GM18507 (cell line): ENCODE results near the gene PRKCE.
A peak's percentile ranks its signal among the peaks of the same experiment; 100 is the strongest.

Experiments used
- DNase-seq: peaks from one replicate; pipeline ENCODE4 v3.0.0; 2011; ENCODE audit warnings: low read depth; ENCODE audit not compliant: insufficient read length; ENCODE audit errors: extremely low spot score
- FAIRE-seq: peaks from 2 replicates; lab custom pipeline; 2011; peaks lifted over from hg19 to GRCh38; lab: Jason Lieb, UNC

The PRKCE gene

DNA sequence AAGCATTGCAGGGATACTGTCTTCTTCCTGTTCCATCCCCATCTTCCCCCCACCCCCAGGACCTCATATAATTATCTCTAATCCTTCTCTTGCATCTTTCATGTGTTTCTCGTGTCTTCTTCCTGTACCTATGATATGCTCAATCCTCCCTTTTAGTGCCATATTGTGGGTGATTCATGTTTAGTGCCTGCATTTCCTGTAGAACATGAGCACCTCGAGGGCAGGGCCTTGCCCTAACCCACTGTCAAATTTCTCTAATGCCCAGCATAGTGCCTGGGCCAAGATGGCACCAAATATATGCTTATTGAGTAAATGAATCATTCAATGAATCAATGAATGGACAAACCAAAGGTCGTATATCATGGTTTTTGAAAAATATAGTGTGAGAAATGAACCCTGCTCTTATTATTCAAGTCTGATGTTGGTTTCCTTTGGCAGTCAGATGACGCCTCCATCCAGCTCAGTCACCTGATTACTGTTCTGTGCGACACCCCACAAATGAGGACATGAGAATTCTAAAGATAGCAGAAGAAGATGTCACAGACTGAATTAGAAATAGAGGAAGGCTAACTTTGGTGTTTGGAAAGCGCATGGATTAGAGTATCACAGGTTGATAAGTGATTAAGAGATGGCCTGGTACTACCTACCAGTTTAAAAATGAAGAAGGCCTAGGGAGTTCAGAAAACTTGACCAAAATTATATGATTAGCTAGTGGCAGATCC, 278.4 kb downstream of the PRKCE start:
- DNase-seq (no peak), FAIRE-seq (no peak)

DNA sequence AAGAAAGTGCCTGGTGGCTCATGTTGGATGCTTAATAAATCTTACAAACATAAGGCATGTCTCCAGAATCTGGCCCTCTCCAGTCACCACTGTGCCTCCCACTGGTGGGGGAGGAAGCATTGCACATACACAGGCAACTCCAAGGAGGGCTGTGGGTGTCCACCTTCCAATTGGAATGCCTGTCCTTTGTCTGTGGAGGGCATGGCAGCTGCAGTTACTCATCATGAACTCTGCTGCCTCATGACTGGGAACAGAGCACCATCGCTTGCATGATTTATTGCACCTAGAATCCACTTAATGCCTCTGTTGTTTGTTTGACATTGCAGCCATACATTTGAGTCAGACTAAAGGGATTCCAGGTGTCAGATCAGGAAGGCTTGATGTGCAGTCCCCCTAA, 278.9 kb downstream of the PRKCE start:
- FAIRE-seq: no peak
- no peak for DNase-seq

DNA sequence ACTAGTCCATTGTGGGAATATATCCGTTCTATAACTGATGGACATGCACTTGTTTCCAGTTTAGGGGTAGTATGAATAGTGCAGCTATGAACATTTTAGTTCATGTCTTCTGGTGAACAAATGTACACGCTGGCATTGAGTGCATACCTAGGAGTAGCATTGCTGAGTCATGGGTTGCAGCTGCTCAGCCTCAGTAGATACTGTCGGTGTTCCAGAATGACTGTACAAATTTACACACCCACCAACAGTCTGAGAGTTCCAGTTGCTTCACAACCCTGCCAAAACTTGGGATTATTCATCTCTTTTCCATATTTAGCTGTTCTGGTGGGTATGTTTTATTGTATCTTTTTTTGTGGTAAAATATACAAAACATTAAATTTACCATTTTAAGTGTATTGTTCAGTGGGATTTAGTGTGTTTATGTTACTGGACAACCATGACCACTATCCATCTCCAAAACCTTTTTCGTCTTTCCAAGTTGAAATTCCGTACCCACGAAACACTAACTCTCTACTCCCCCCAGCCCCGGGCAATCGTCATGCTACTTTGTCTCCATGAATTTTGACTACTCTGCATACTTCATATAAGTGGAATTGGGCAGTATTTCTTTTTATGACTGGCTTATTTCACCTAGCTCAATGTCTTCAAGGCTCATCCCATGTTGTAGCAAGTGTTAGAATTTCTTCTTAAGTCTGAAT, 281.0 kb downstream of the PRKCE start:
- DNase-seq (no peak), FAIRE-seq (no peak)

DNA sequence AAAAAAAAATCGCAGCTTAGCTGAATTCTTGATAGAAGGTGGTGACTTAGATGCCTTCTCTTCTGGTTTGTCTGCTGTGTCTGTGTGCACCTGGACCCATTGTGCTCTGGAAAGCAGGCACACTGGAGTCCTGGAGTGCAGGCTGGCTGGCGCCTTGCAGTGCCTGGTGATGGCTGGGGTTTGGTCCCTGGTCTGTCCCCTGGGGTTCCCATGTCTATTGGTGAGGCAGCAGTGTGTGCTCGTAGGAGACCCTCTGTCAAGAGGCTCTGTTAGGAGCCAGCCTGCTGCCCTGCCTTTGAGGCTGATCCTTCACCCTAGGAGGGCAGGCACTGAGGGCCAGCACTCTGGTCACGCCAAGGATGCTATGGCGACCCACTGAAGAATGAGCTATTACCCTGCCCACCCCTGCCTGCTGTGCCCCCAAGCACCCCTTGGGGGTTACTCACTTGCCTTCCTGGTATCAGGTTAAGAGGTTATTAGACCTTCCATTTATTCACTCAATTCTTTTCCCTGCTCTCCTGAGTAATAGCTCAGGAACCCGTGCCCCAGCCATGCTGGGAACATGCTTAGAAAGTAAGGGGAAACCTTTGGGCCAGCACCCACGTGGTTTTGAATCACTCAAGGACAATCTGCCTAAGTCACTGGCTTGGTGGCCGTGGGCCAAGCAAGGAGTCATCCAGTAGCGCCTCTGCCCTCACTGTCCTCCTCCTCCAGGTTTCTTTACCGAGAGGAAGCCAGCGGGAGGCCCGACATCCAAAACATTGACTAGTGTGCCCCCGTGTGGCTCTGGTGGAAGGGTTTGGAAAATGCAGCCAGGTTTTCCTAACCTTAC, 284.5 kb downstream of the PRKCE start:
- peak; percentile 73 for FAIRE-seq
- peak; percentile 68 for DNase-seq

DNA sequence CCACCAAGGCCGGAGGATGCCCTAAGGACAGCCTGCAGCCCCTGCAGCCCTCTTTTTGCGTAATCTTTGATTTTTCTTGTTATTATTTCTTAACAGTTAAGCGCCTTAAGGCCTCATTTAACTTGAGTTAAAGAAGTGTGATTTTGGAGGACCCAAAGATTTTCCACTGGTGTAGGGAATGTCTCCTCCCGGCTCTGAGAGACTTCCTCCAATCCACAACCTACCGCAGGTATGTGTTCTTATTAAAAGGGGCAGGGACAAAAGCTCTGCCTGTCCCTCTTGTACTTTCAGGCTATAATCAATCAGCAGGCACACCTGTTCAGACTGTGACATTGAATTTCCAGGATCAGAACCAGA, 285.1 kb downstream of the PRKCE start:
- FAIRE-seq (no peak), DNase-seq (no peak)

DNA sequence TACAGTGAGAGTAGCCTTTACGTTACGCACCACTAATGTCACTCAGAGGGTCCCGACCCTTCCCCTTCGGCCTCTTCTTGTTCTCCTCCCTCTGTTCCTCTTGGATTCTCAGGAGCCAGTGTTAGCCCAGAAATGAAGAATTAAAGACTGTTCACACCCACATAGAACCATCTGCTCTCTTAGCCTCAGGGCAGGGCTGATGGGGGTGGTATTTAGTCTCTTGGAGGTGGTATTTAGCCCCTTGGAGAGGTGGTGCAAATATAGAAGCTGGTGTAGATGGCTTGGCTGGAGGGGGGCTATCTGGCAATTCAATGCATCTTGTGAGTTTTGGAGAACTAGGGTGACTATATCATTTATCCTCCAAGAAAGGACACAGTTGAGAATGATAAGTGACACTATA, 286.5 kb downstream of the PRKCE start:
- no peak for DNase-seq
- no peak for FAIRE-seq

DNA sequence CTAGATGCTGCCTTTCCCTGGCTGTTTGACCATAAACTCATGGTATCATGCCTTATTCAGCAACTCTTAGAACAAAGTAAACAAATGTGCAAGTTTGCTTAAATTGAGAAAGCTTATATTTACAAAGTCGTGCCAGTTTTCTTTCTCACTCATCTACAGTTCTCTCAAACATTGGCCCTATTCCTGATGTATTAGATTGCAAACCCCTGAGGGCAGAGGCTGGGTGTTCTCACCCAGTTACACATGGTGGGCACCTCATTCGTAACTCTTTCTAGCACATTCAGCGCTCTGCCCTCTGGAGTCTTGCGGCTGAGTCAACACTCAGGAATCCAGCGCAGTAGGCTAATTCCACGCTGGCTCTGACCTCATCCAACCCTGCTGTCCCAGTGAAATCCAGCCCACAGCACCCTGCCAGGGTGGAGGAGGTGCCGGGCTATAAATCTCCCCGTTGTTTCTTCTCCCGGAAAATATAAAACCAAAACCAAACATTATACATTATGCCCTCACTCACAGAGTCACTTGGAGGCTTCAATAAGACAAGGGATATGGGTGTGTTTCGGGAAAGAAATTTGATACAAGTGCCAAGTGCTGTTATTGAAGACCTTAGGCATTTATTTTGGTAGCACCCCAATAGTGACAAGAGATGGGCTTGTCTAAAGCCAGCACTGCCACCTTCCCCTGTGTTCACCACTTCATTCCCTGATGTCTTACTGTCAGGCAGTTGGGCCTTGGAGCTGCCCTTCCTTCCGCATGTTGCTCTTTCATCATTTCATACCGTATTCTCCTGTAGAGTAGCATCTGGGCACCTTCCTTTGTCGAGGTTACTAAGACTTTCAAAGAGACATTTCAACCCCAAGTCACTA, 287.4 kb downstream of the PRKCE start:
- DNase-seq: no peak
- FAIRE-seq: no peak

DNA sequence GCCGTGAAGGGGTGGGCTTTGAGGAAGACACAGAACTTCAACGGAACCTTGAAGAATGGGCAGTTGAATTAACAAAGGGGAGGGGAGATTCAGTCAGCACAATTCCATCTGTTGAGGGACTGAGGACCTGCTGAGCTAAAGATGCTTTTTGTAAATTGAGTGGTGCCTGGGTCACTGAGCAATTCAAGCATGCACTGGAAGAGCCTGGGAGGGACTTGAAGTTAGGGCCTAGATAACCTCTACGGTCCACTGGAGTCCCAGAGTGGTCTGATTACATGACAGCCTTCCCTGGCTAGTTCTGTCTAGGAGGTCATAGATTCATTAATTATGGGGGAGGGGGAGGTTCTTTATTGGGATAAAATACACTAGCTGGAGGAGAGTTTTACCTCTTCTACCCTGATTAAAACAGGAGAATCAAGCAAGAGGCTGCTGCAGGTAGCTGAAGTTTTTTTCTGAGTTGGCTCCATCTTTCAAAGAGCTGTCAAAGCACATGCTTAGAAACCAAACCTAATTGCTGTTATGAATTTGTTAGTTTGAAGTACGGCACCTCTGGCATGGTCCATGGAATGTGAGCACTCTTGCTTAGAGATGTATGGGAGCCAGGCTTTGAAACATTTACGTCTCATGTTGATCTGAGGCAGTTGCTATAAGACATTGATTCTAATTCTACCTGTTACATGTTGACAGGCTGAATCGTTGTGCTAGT, 290.2 kb downstream of the PRKCE start:
- FAIRE-seq (no peak), DNase-seq (no peak)

DNA sequence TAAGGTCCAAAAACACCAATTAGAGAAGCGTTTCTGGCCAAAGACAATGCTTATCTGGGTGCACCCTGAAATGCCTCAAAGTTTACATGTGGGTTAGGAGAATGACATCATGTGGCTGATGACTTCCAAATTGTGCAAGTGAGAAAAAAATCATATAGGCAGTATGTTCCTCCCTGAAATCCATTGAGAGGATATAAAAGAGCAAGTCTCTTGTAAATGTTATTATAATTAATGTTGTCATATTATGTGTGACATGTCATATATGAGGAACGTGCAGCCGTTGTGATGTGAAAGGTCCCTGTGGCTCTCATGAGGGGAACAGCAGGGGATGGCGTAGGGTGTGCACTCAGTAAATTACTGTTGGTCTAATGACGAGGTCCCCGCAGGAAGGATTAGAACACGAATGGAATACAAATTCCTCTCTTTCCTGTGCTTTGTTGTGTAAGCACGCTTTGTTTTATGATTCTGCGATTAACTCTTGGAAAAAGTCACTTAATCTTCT, 290.8 kb downstream of the PRKCE start:
- DNase-seq (no peak), FAIRE-seq (no peak)

DNA sequence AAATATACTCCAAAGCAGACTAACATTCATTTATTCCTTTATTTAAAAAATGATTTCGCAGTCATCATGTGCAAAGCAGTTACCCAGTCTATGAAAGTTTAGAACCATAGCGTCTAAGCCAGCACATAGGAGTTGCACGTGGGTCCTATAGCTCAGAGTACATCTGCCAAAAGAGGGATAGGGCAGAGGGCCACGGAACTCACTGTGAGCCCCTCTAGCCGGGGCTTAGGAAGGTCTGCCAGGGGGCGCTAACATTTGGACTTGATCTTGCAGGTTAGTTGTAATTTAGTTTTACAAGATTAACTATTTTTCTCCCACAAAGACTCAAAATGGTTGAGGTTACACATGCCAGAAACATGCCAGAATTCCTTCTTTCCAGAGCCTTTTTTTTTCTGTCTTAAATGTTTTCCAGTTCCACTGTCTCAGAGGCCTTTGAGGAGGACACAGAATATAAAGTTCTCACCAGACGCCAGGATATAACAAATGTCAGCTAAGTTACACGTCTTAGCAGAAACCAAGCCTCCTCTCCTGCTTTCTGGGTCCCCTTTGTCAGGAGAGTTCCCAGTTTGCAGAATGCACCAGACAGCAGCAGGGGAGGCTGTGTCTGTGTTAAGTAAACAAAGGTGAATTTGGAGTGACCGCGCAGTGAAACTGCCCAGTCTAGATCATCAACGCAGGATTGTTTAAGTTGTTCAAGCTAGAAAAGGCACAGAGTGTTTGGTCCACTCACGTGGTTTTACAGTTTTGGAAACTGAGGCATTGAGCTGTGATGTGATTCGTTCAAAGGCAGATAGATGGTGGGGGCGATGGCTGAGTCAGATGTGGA, 292.0 kb downstream of the PRKCE start:
- DNase-seq (no peak), FAIRE-seq (no peak)

DNA sequence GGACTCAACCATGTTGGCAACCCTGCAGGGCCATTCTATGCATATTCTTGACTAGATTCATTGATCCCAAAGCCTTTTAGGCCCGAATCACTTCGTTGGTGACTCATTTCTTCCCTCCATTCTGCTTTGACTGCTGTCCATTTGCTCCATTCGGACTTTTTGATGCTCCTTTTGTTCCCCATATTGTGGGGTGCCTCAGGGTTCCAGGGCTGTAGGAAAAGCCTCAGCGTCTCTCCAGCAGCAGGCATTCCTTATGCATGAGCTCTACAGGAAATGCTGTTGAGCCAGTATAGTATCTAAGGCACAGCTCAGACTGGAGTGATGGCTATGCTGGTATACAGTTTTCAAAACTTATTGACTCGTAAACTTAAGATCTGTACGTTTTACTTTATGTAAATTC, 292.6 kb downstream of the PRKCE start:
- FAIRE-seq: no peak
- no peak for DNase-seq

DNA sequence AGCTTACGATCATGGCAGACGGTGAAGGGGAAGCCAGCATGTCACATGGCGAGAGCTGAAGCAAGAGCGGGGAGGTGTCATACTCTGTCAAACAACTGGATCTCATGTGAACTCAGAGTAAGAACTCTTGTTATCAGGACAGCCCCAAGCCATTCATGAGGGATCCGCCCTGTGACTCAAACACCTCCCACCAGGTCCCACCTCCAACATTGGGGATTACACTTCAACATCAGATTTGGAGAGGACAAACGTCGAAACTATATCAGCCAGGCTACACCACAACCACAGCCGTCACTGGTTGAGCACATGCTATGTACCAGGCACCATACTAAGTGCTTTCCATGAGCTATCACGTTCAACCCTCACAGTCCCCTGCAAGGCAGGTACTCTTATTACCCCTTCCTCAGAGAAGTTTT, 293.8 kb downstream of the PRKCE start:
- no peak for DNase-seq
- FAIRE-seq: no peak

DNA sequence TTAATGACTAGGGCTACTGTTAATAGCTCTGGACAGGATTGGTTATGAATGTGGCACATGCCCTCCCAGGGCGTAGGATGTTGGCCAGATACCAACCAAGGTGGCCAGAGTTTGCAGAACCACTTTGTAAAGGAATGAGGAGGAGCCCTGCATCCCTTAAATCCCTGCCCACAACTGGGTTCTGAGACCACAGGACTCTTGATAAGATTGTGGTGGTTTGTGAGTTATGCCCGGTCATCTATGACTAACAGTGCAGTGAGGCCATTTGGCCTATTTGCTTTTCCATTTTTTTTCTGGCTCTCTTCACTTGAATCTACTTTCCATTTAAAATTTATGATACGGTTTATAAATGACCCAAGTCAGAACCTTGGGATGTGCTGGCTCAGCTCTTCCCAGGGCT, 294.5 kb downstream of the PRKCE start:
- no peak for FAIRE-seq
- no peak for DNase-seq

DNA sequence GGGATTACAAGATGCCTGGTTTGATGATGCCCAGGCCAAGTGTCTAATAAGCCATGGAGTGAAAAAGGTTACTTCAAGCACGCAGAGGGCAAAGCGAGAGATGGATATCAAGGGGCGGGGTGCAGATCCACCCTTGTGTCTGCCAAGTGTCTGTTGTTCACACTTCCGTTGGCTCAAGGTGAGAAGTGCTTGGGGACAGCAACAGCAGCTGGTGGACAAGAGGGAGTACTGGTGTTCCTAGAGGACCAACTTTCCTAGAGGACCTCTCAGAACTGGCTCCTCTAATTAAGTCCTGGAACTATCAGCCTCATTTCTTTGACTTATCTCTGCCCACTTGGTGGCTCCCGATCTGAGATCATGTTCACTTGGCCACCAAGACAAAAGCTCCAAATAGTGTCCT, 299.1 kb downstream of the PRKCE start:
- DNase-seq (no peak), FAIRE-seq (no peak)

DNA sequence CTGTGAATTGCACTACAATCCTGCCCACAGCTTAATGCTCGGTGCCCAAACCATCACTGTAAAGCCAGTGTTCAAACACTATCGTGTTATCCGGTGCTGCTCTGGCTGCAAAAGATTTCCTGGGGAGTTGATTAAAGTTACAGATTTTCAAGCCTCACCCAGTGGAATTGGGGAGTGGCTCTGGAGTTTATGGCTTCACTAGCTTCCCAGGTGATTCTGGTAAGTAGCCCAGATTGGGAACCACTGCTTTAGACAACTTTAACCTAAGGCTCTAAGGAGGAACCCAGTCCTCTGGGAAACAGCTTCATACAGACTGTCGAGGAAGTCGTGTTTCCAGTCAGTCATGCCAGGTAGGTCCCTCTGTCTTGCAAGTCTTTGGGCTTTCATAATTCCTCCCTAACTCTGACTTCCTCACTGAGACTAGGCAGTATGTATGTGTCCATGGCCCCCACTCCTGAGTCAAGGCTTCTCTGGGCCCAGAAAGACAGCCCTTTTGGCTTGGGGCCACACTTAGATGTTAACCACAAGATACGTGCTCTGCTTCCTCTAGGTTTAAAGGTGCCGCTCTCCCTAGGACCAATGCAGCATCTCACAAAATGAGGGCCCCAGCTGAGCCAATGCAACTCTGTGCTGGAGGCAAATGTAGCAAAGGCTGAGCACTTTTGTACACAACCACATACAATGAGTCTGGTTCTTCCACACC, 299.7 kb downstream of the PRKCE start:
- DNase-seq (no peak), FAIRE-seq (no peak)

DNA sequence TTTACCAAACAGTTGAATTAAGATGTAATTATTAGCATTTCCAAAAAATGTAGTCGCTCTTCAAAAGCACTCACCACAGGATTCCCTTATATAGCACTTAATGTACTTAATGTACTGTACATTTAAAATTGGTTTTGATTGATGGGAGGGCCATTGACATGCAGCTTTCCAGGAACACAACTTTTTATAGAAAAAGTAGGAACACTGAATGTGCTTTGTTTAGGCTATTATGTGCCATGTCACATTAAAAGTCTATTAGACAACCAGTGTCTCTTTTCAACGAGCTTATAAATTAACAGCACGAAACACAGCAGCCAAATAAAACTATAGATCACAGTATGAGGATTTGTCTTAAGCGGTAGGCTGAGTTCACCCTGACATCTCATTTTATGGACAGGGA, 301.1 kb downstream of the PRKCE start:
- DNase-seq: no peak
- FAIRE-seq: no peak

DNA sequence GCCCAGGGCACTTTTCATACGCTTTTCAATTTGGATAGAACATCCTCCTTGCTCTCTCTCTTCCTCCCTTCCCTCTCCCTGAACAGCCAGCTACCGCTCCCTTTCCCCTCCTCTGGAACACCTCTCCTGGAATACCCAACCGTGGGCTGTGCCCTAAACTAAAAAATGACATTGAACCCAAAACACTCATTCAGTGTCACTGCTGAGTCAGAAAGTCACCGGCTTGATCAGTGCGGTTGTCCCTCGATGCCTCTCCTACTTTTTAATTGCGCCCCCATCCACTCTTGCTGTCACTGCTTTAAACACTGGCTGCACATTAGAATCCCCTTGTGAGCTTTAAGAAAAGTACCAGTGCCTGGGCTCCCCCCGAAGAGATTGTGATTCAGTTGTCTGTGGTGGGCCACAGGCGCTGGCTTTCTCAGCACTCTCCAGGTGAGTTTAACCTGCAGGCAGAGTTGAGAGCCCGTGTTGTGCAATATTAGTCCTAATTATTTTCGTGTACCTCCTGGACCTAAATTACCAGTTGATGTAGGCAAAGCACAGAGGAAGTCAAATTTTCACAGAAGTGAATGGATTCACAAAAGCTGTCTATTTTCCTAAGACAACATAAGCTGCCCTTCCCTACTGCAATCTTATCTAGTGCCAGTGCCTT, 302.0 kb downstream of the PRKCE start:
- FAIRE-seq (no peak), DNase-seq (no peak)
